Stimulated activated CD4-positive, alpha-beta T cell treated with anti-CD3 and anti-CD28 coated beads, Interleukin-15, amount 100 ng/mL, for 48 hours (primary cell): ENCODE results near the gene PAX8.

Experiments
- DNase-seq, 2 donors: peaks; one replicate each; pipeline ENCODE4 v3.0.0-alpha.2; 2020; ENCODE audit warnings: low read depth in 2 of 2

Gene PAX8

GRCh38 chr2:113264713-113265403, 13.9 kb downstream of the PAX8 start:
- no peak for DNase-seq

GRCh38 chr2:113263546-113263945, 15.2 kb downstream of the PAX8 start:
- no peak for DNase-seq

- no peak for DNase-seq
Measured at GRCh38 chr2:113260991-113261390, 17.7 kb downstream of the PAX8 start.

- no peak for DNase-seq
Measured at GRCh38 chr2:113258471-113259147, 20.1 kb downstream of the PAX8 start.

GRCh38 chr2:113257516-113258264, 21.0 kb downstream of the PAX8 start:
- DNase-seq = no peak

- no peak for DNase-seq
Measured at GRCh38 chr2:113255140-113256070, 23.3 kb downstream of the PAX8 start.

GRCh38 chr2:113253453-113253852, 25.3 kb downstream of the PAX8 start:
- no peak for DNase-seq

- DNase-seq = no peak
Measured at GRCh38 chr2:113252047-113252590, 26.6 kb downstream of the PAX8 start.

GRCh38 chr2:113251118-113251517, 27.6 kb downstream of the PAX8 start:
- DNase-seq = no peak

GRCh38 chr2:113248997-113249770, 29.5 kb downstream of the PAX8 start:
- DNase-seq = peak; percentile 49 to 68

GRCh38 chr2:113246606-113247005, 32.1 kb downstream of the PAX8 start:
- DNase-seq = no peak

- no peak for DNase-seq
Measured at GRCh38 chr2:113245276-113245711, 33.4 kb downstream of the PAX8 start.

GRCh38 chr2:113242327-113242726, 36.4 kb downstream of the PAX8 start:
- DNase-seq = no peak

GRCh38 chr2:113240915-113241911, 37.5 kb downstream of the PAX8 start:
- DNase-seq = peak; percentile 64 to 74

GRCh38 chr2:113240150-113240914, 38.4 kb downstream of the PAX8 start:
- no peak for DNase-seq

- no peak for DNase-seq
Measured at GRCh38 chr2:113238871-113239839, 39.6 kb downstream of the PAX8 start.

- DNase-seq = no peak
Measured at GRCh38 chr2:113237604-113238160, 41.0 kb downstream of the PAX8 start.
